IPS DF 19.7 (cell line): ENCODE results near the gene ADK.
"Not testable (repeated sequence)": the region's sequence is repeated elsewhere in the genome, so short reads cannot be mapped to it uniquely, and the experiment has no call there.

ENCODE experiments used
- DNase-seq: peaks from one replicate; pipeline ENCODE4 v3.0.0-alpha.2; 2013; ENCODE audit warnings: low read depth, low spot score

The ADK gene

GRCh38 chr10:74486659-74487058, 335.6 kb downstream of the ADK start:
- DNase-seq: no peak

DNA sequence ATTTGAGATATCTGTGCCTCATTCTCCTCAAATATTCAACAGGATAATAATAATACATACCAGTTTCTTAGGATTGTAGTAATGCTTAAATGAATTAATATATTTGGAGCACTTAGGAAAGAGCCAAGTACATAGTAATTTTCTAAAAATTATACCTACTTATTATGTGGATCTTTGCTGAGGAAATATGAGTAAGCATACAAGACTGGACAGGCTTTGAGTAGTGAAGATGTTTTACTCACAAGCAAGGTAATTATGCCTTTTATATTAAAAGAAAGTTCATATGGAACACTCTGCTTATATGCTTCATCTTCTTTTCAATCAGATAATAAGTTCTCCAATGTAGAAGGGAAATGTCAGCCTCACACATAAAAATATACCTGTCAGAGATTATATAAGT, 337.9 kb downstream of the ADK start:
- DNase-seq: no peak

GRCh38 chr10:74490551-74490950, 339.5 kb downstream of the ADK start:
- DNase-seq: no peak

GRCh38 chr10:74491014-74491413, 340.0 kb downstream of the ADK start:
- no peak for DNase-seq

GRCh38 chr10:74496276-74496675, 345.3 kb downstream of the ADK start:
- DNase-seq: not testable (repeated sequence)

DNA sequence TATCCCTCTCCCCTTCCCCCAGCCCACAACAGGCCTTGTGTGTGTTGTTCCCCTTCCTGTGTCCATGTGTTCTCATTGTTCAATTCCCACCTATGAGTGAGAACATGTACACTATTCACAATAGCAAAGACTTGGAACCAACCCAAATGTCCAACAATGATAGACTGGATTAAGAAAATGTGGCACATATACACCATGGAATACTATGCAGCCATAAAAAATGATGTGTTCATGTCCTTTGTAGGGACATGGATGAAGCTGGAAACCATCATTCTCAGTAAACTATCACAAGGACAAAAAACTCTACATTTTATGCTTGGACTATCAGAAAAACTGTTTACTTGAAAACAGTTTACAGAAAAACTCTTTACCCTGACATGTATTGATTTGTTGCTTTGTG, 347.6 kb downstream of the ADK start:
- DNase-seq: not testable (repeated sequence)

DNA sequence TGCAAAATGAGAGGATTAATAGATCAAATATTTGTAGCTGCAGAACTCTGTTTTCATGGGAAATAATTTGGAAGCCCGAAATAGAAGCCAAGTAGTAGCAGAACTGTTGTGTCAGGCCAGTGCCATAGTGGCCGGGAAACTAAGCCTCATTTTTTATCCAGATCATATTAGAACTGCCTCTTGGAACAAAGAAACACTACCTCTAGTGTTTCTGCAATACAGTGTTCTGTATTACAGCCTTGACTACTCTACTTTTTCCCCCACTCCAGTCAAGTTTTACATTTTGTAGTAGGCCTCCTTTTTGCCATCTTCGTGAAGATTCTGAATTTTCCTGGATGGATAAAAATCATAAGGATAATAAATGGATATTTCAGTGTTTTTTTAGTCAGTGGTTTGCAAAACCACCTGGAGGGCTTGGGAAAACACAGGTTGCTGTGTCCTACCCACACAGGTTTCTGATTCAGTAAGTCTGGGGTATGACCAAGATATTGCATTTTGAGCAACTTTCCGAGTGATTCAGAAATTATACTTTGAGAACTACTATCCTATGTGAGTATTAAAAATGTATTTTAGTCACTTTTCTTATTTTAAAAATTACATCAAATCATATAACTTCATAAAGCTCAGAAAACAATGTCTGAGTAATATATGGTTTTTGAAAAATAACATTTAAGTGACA, 349.1 kb downstream of the ADK start:
- DNase-seq: no peak

GRCh38 chr10:74500816-74501215, 349.8 kb downstream of the ADK start:
- DNase-seq: no peak

GRCh38 chr10:74502963-74503608, 352.1 kb downstream of the ADK start:
- no peak for DNase-seq

- no peak for DNase-seq
Observed at GRCh38 chr10:74507951-74508350, 356.9 kb downstream of the ADK start.

DNA sequence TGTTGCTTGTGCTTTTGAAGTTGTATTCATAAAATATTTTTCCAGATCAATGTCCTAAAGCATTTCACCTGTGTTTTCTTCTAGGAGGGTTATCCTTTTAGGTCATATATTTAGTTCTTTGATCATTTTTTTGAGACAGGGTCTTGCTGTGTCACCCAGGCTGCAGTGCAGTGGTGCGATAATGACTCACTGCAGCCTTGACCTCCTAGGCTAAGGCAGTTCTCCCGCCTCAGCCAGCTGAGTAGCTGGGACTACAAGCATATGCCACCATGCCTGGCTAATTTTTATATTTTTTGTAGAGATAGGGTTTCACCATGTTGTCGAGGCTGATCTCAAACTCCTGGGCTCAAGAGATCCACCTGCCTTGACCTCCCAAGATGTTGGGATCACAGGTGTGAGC, 359.6 kb downstream of the ADK start:
- DNase-seq: no peak

DNA sequence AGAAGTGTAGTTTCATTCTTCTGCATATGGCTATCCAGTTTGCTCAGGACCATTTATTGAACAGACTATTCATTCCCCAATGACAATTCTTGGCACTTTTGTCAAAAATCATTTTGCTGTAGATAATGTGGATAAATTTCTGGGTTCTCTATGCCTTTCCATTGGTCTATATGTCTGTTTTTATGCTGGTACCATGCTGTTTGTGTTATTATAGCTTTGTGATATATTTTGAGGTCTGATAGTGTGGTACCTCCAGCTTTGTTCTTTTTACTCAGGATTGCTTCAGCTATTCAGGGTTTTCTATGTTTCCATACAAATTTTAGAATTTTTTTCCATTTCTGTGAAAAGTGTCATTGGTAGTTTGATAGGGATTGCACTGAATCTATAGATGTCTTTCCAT, 360.0 kb downstream of the ADK start:
- no peak for DNase-seq

DNA sequence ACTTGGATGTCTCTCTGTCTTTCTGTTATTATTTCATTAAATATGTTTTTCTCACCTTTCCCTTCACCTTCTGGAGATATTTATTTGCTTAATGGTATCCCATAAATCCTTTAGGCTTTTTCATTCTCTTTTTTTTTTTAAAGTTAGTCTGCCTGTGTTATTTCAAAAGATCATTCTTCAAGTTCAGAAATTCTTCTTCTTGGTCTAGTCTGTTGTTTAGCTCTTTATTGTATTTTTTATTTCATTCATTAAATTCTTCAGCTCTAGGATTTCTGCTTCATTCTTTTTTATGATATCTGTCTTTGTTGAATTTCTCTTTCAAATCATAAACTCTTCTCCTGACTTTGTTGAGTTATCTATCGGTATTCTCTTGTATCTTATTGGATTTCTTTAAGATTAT, 363.3 kb downstream of the ADK start:
- DNase-seq: no peak

DNA sequence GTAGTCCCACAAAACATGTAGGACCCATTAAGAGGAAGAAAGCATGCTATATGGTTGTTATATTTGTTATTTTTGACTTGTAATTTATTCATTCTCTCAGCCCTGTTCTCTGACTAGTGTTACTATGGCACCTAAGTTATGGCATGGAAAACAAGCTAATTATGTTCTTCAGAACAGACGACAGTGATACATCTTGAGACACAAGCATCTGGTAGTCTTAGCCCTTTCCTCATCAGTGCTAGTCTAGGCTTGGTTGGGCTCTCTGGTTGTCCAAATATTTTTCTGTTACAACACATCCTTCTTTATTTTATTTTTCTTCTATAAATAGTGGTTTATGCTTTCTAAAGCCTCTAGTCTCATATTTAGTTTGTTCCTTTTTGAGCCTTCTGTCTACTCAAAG, 367.0 kb downstream of the ADK start:
- DNase-seq: no peak

DNA sequence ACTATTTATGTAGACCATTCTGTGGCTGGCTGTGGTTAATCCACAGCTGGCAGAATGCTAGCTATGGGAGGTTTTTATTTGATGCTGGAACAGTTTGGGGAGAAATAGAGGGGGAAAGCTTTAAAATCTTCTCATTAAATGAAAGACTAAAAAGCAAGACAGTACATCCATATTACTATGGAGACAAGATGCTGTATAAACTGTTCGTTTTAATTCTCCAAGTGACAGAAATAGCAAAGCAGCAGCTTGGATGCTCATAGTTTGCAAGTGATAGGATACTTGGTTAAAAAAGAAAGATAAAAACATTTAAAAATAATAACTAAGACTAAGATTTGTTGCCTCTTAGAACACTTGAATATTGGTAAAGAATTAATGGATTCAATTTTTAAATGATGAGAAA, 370.5 kb downstream of the ADK start:
- no peak for DNase-seq

- DNase-seq: no peak
Observed at GRCh38 chr10:74523199-74523598, 372.2 kb downstream of the ADK start.

- DNase-seq: no peak
Observed at GRCh38 chr10:74525885-74526284, 374.9 kb downstream of the ADK start.

- DNase-seq: not testable (repeated sequence)
Observed at GRCh38 chr10:74527611-74528010, 376.6 kb downstream of the ADK start.

DNA sequence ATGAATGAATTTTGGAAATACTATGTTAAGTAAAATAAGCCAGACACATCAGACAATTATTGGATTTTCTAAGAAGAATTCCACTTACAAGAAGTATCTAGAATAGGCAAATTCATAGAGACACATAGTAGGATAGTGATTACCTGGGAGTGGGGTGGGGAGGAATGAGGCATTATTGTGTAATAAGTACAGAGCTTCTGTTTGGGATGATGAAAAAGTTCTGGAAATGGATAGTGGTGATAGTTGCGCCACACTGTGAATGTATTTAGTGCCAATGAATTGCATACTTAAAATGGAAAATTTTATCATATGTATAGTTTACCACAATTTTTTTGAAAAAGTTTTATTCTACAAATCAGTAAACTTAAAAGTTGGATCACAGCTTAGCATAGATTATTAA, 378.2 kb downstream of the ADK start:
- DNase-seq: no peak

- DNase-seq: no peak
Observed at GRCh38 chr10:74530981-74531380, 380.0 kb downstream of the ADK start.

DNA sequence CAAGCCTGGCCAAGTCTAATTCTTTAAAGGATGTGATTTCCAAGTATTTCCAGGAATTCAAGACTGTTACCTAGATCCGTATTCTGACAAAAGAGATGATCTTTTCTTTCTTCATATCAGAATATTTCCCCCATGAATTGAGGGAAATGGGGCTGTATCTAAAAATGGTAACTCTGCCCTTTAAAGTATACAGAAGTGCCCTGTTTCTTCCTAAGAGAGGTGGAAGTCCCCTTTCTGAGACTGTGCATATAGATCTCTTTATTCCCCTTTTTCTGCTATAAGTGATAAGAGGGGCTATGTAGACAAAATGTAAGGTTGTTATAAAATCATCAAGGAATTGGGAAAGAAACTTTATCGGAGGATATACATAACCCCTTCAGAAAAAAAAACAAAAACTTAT, 388.3 kb downstream of the ADK start:
- DNase-seq: no peak

- DNase-seq: no peak
Observed at GRCh38 chr10:74541375-74541774, 390.4 kb downstream of the ADK start.

GRCh38 chr10:74542077-74542476, 391.1 kb downstream of the ADK start:
- no peak for DNase-seq

- no peak for DNase-seq
Observed at GRCh38 chr10:74543276-74543675, 392.3 kb downstream of the ADK start.
